ENCODE measurements around the gene ZNF236. TPM values are rescaled to one million over a fixed set of nuclear protein-coding genes. Genes with fewer than 3 reads are reported as not detected.

Gene ZNF236
- total and polyA plus RNA-seq, 2 of the 8 experiments (the other 6 are each of a cell fraction or from before 2014, with no cell fraction given): 6.7 to 14.5 TPM

- no peaks in the 10 kb centered on the region; the same call in 1 of the 2 replicates for H3K79me1 ChIP-seq (ENCODE audit: low read depth, low read length)
- H3K27ac ChIP-seq (ENCODE audit: low read depth, low read length): no peak overlapping the region
- H4K8ac ChIP-seq (ENCODE audit: extremely low read depth, insufficient read depth, low read length): no peak overlapping the region
- H4K91ac ChIP-seq (replicated peaks; ENCODE audit: insufficient read length, low read length): no peak overlapping the region
- H3K27me3 ChIP-seq (replicated peaks in 1 of 4; ENCODE audit: control insufficient read depth in 3 of 4, extremely low read depth in 1 of 4, insufficient read depth in 3 of 4, low read length in 3 of 4): no peaks in the 10 kb centered on the region
- H3K4me3 ChIP-seq (ENCODE audit: extremely low read depth in 1 of 4, insufficient read depth in 2 of 4, low read depth in 3 of 4, low read length in 4 of 4): peak overlapping the region in 3 of 4 experiments; percentile 77 to 99 (median 81); a peak in 5 of 8 replicates
- H3K23me2 ChIP-seq (ENCODE audit: low read depth, low read length): peaks cover 10% of the 10 kb centered on the region; the same call in 1 of the 2 replicates
- FAIRE-seq: no peak
- POLR2A ChIA-PET (ENCODE audit: partially characterized antibody): interaction anchor here (0.8 to 1.6 kb wide), 5 partner anchors 18 to 50 kb away, joined by 3 to 14 read pairs (median 3); no protein-coding TSS in a partner anchor
- H3K14ac ChIP-seq (ENCODE audit: insufficient read length): no peak overlapping the region
- H4K5ac ChIP-seq (ENCODE audit: insufficient read length, low read depth, low read length): no peak overlapping the region
- no peak overlapping the region for H2AFZ ChIP-seq (ENCODE audit: low read length)
- peaks cover 0 to 54% of the 10 kb centered on the region in 2 experiments; a peak in 2 of 4 replicates for H3K79me2 ChIP-seq (ENCODE audit: control insufficient read depth in 1 of 2, insufficient read depth in 2 of 2, low read length in 2 of 2)
- no peak overlapping the region for H3K9ac ChIP-seq (replicated peaks in 1 of 4; ENCODE audit: extremely low read depth in 1 of 4, low read depth in 3 of 4, low read length in 3 of 4)
- 0 out of 2 replicates have a peak overlapping the region, but pooled peaks have one; percentile 27 for H3K18ac ChIP-seq (ENCODE audit: extremely low read depth, low read length)
- H2BK5ac ChIP-seq (ENCODE audit: low read depth, low read length): no peak overlapping the region
- H4K20me1 ChIP-seq (replicated peaks in 1 of 2; ENCODE audit: control insufficient read depth in 1 of 2, insufficient read depth in 2 of 2, low read length in 2 of 2): peaks cover 0 to 2% of the 10 kb centered on the region in 2 experiments
- H3K23ac ChIP-seq (ENCODE audit: insufficient read length): no peak overlapping the region
- H3K56ac ChIP-seq (replicated peaks; ENCODE audit: insufficient read length, low read depth, low read length): no peak overlapping the region
- DNase-seq (ENCODE audit: low read depth in 1 of 2, low spot score in 2 of 2): peak in 1 of 2 experiments; percentile 43
- no peaks in the 10 kb centered on the region for H3K9me3 ChIP-seq (ENCODE audit: insufficient read depth in 2 of 2, low read depth in 1 of 2, low read length in 1 of 2)
- H2BK12ac ChIP-seq (ENCODE audit: low read depth, low read length): no peak overlapping the region
- H2BK15ac ChIP-seq (ENCODE audit: low read length): no peak overlapping the region
- TF ChIP-seq POLR2A (IDR thresholded peaks at IDR 0.05; ENCODE audit: control extremely low read depth in 1 of 2, low read depth in 2 of 2, low read length in 2 of 2): 0 out of 3 replicates have a peak, but pooled peaks of 1 of the 2 experiments have one; percentile 0
- TF ChIP-seq EZH2 (IDR thresholded peaks at IDR 0.05; ENCODE audit: low read depth, low read length, severe bottlenecking): no peak
- peaks cover 0 to 3% (median 0%) of the 10 kb centered on the region in 4 experiments; a peak in 1 of 8 replicates for H3K36me3 ChIP-seq (ENCODE audit: control insufficient read depth in 2 of 4, insufficient read depth in 4 of 4, low read length in 3 of 4)
- CTCF ChIA-PET (ENCODE audit: partially characterized antibody): interaction anchor here (0.6 to 2.4 kb wide), 7 partner anchors 8 to 504 kb away, joined by 3 to 20 read pairs (median 4); no protein-coding TSS in a partner anchor
- peaks cover 0 to 3% (median 1%) of the 10 kb centered on the region in 4 experiments; a peak in 4 of 7 replicates for H3K4me1 ChIP-seq (replicated peaks in 1 of 4; ENCODE audit: control insufficient read depth in 3 of 4, insufficient read depth in 4 of 4, low read length in 3 of 4)
- peak overlapping the region; percentile 55 to 77 for H3K4me2 ChIP-seq (ENCODE audit: insufficient read depth in 1 of 2, low read depth in 2 of 2, low read length in 2 of 2)
- H2BK120ac ChIP-seq (replicated peaks; ENCODE audit: low read depth, low read length): no peak overlapping the region
- H3K4ac ChIP-seq (replicated peaks; ENCODE audit: insufficient read length, low read depth, low read length): no peak overlapping the region
- H2BK20ac ChIP-seq (ENCODE audit: low read length): no peak overlapping the region
- no peak overlapping the region for H2AK5ac ChIP-seq (ENCODE audit: low read depth, low read length)
- WGBS, 2 experiments (ENCODE audit: extremely low coverage in 1 of 2, insufficient coverage in 1 of 2, insufficient read length in 1 of 2, insufficient replicate concordance in 2 of 2, low coverage in 1 of 2, low lambda C conversion rate in 2 of 2, missing lambda C conversion rate in 1 of 2): 85% methylated on average over 12 of the region's 12 CpGs; no CpG with 5 or more reads in 1 of the 2 experiments
Measured at GRCh38 chr18:76824145-76824676, 1.9 kb downstream of the ZNF236 start.

Data from H1 (cell line).